GM10266 (cell line): ENCODE data around the gene WIPF1.

Experiments
- DNase-seq: peaks from one replicate; pipeline ENCODE4 v3.0.0; 2012; ENCODE audit errors: extremely low spot score
- TF ChIP-seq, protein P1 (sequence below): IDR thresholded peaks from 2 replicates; pipeline ENCODE4 v1.5.1; 2012; ENCODE audit warnings: mild to moderate bottlenecking, low read depth; ENCODE audit not compliant: control insufficient read depth, insufficient read depth; ENCODE audit errors: missing control alignments

The WIPF1 gene, protein sequence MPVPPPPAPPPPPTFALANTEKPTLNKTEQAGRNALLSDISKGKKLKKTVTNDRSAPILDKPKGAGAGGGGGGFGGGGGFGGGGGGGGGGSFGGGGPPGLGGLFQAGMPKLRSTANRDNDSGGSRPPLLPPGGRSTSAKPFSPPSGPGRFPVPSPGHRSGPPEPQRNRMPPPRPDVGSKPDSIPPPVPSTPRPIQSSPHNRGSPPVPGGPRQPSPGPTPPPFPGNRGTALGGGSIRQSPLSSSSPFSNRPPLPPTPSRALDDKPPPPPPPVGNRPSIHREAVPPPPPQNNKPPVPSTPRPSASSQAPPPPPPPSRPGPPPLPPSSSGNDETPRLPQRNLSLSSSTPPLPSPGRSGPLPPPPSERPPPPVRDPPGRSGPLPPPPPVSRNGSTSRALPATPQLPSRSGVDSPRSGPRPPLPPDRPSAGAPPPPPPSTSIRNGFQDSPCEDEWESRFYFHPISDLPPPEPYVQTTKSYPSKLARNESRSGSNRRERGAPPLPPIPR

DNA sequence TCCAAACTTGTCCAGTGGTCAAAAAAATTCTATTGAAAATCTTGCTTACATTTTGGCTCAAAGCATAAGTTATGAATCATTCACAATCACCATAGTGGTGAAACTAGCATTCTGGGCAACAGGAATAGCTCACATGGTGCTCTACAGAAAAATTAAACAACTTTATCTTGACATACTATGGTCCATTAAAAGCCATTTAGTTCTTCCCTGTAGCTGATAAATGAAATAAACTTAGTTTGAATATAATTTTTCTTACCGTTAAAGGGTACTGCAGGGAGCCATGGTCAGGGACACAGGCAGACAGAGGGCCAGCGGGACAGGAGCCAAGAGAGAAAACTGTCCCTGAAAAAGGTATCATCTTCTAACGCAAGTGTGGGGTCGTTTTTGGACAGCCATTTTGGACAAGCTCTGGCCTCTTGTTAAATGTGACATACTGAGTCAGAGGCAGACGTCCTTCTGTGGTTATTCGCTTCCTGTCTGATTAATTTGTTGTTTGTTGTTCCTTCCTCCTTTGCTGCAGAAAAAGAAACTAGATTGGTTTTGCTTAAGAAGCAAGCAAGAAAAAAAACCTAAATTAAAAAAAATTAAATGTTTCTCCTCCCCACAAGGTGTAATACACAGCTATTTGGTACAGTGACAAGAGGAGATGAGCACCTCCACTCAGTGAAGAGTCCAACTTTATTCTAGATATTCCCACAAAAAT is at the start of gene WIPF1:
Gene WIPF1 (minus strand): TSS at position 460 of the 703 bp plus-strand sequence. CDS start 12,231 bp downstream, outside the sequence.
- TF ChIP-seq, protein P1, sequence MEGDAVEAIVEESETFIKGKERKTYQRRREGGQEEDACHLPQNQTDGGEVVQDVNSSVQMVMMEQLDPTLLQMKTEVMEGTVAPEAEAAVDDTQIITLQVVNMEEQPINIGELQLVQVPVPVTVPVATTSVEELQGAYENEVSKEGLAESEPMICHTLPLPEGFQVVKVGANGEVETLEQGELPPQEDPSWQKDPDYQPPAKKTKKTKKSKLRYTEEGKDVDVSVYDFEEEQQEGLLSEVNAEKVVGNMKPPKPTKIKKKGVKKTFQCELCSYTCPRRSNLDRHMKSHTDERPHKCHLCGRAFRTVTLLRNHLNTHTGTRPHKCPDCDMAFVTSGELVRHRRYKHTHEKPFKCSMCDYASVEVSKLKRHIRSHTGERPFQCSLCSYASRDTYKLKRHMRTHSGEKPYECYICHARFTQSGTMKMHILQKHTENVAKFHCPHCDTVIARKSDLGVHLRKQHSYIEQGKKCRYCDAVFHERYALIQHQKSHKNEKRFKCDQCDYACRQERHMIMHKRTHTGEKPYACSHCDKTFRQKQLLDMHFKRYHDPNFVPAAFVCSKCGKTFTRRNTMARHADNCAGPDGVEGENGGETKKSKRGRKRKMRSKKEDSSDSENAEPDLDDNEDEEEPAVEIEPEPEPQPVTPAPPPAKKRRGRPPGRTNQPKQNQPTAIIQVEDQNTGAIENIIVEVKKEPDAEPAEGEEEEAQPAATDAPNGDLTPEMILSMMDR, result no peak
- peak; percentile 48 for DNase-seq

DNA sequence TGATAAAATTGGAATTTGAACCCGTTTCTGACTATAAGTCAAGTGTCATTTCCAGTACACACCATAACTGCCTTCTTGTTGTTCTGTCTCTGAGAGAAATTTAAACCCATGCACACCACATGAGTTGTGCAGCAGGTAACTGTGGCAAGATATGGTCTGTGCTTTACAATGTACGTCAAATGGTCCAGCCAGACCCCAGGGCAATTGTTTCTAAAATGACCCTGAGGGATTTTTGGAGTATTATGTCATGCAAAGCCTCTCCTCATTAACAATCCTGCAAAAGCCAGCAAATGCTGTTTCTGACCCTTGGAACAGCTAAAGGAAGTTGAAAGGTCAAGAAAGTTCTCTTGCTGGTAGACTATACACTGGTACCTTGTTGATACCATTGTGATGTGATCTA is 47.7 kb upstream of the WIPF1 start:
- no peak for DNase-seq
- TF ChIP-seq, protein P1, result no peak

DNA sequence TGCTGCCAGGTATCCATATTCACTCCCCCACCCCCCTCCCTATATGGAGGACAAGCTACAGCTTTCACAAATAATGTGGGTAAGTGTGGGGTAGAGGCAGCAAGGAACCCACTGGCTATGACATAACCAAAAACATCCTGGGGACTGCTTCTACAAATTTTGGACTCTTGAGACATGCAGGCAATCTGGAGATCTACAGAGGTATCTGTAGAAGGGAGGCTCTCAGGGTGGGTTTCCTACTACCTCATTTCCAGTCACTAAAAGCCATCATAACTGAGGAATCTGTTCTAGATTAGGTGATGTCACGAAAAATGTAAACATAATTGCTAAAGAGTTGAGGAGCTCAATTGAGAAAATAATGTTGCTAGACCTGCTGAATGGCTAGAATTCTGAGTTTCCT is 46.8 kb upstream of the WIPF1 start:
- TF ChIP-seq, protein P1, result no peak
- no peak for DNase-seq

DNA sequence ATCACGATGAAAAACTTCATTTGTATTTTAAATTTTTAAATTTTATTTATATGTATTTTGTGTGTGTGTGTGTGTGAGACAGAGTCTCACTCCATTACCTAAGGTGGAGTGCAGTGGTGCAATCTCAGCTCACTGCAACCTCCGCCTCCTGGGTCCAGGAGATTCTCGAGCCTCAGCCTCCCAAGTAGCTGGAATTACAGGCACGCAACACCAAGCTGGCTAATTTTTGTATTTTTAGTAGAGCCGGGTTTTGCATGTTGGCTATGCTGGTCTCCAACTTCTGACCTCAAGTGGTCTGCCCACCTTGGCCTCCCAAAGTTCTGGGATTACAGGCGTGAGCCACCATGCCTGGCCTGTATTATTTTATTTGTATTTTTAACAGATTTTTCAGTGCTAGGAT is 45.8 kb upstream of the WIPF1 start:
- no peak for DNase-seq
- TF ChIP-seq, protein P1, result no peak

DNA sequence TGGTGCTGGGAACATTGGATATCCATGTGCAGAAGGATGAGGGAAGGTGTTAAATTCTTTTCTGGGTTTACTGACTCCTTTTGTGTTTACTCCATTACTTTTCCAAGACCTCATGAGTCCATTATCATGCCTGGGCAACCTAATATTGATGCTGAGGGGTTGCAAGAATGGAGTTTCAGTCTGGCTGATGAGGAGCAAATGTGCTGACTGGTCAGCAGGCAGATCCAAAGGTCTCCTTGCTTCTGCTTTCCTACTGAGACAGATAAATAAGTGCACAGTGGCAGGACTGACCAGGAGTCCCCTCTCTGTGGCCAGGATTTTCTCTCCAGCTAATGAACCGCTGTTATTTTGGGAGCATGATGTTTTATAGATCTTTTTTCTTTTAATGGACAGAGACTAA is 43.6 kb upstream of the WIPF1 start:
- TF ChIP-seq, protein P1, result no peak
- no peak for DNase-seq

DNA sequence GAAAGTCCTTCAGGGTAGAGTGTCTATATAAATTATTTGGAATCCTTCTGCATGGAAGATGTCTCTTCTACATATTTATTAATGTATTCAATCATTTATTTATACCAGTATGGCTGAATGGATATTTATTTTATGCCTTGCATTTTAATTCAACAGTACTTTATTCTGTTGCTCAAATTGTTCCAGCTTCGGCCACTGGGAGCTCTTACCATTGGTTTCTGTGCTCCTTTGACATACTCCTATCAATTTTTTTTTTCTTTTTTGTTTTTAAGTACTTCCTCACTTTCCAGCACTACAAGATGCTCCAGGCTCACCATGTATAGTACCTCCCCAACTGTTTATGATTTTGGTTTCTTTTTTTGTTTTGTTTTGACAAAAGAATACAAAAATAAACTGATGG is 39.4 kb upstream of the WIPF1 start:
- TF ChIP-seq, protein P1, result no peak
- no peak for DNase-seq
